ENCODE measurements around the gene OVCA2.

DNA sequence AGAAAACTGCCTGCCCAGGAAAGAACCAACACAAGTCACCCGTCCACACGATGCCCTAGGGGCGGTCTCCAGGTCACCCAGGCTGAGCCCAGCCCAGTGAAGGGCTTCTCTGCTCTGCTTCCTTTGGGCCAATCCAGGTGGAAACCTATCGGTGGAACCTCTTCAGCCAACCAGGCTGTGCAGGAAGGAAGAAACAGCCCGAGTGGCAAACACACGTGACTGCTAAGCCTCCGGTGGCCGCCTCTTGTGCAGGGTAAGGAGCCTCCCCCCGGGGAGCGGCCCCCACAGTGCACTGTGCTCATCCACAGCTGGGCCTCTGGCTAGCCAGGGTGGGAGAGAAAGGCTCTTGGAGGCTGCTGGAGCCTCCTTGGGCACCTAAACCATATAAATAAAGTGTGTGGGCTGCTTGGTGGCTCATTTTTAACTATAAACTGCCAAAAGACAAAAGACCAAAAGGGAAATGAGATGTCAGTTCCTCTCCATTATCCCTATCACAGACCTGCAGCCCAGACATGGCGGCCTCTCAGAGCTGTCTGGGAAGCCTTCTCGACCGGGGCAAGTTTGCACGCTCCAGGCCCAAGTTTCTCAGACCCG, 19.1 kb upstream of the OVCA2 start:
- TF ChIP-seq, protein P1, sequence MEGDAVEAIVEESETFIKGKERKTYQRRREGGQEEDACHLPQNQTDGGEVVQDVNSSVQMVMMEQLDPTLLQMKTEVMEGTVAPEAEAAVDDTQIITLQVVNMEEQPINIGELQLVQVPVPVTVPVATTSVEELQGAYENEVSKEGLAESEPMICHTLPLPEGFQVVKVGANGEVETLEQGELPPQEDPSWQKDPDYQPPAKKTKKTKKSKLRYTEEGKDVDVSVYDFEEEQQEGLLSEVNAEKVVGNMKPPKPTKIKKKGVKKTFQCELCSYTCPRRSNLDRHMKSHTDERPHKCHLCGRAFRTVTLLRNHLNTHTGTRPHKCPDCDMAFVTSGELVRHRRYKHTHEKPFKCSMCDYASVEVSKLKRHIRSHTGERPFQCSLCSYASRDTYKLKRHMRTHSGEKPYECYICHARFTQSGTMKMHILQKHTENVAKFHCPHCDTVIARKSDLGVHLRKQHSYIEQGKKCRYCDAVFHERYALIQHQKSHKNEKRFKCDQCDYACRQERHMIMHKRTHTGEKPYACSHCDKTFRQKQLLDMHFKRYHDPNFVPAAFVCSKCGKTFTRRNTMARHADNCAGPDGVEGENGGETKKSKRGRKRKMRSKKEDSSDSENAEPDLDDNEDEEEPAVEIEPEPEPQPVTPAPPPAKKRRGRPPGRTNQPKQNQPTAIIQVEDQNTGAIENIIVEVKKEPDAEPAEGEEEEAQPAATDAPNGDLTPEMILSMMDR (IDR thresholded peaks at IDR 0.05 in 4 of 5, conservative IDR thresholded peaks at IDR 0.05 in 1 of 5) = no peak
- TF ChIP-seq POLR2A (IDR thresholded peaks at IDR 0.05) = no peak
